Hepatocyte (in vitro differentiated cells): ENCODE measurements around the gene ERBB4.

Experiments used
- EZH2 ChIP-seq: fragments of 200-600 bp; sonication (generic); IDR thresholded peaks from 2 replicates; pipeline ENCODE4 v1.6.1; 2016; ENCODE audit warnings: antibody characterized with exemption, mild to moderate bottlenecking, borderline replicate concordance
- TF ChIP-seq, protein P1 (sequence below): fragments of 200-600 bp; sonication (generic); IDR thresholded peaks from 2 replicates; pipeline ENCODE4 v1.5.1; 2016; ENCODE audit warnings: antibody characterized with exemption, mild to moderate bottlenecking; ENCODE audit not compliant: poor library complexity

DNA sequence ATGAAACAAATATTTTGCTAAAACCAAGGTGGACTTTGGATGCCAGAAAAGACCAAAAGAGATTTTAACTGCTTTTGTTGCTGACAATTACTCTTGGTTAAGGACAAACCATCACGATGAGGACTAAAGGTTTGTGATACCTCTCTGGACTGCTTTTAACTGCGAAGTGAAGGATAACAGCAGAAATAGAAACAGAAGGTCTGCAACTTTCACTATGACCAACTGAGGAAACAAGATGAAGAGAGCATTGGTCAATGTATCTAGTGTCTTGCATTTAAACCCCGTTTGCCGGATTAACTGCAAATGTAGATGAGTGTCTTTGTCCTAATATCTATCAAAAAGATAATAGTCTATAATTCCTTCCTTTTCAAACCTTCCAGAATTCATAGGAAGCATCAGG, 541.7 kb downstream of the ERBB4 start:
- TF ChIP-seq, protein P1, sequence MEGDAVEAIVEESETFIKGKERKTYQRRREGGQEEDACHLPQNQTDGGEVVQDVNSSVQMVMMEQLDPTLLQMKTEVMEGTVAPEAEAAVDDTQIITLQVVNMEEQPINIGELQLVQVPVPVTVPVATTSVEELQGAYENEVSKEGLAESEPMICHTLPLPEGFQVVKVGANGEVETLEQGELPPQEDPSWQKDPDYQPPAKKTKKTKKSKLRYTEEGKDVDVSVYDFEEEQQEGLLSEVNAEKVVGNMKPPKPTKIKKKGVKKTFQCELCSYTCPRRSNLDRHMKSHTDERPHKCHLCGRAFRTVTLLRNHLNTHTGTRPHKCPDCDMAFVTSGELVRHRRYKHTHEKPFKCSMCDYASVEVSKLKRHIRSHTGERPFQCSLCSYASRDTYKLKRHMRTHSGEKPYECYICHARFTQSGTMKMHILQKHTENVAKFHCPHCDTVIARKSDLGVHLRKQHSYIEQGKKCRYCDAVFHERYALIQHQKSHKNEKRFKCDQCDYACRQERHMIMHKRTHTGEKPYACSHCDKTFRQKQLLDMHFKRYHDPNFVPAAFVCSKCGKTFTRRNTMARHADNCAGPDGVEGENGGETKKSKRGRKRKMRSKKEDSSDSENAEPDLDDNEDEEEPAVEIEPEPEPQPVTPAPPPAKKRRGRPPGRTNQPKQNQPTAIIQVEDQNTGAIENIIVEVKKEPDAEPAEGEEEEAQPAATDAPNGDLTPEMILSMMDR = no peak
- TF ChIP-seq EZH2 = no peak
